ENCODE measurements around the gene EMB. TPM values are rescaled to one million over a fixed set of nuclear protein-coding genes. Genes with fewer than 3 reads are reported as not detected.
A peak's percentile ranks its signal among the peaks of the same experiment; 100 is the strongest.

EMB gene
- total and polyA plus RNA-seq, 2 of the 8 experiments (the other 6 are each of a cell fraction or from before 2014, with no cell fraction given): 29.3 to 48.4 TPM

- Histone ChIP-seq H3K79me1 (ENCODE audit: low read depth, low read length) (no peaks in the 10 kb centered on the region), H4K5ac (ENCODE audit: insufficient read length, low read depth, low read length) (no peak overlapping the region), H3K9ac (replicated peaks in 1 of 4; ENCODE audit: extremely low read depth in 1 of 4, low read depth in 3 of 4, low read length in 3 of 4) (peak overlapping the region; percentile 50 to 91 (median 76); a peak in 6 of 7 replicates), H4K91ac (replicated peaks; ENCODE audit: insufficient read length, low read length) (no peak overlapping the region), H3K9me3 (ENCODE audit: insufficient read depth in 2 of 2, low read depth in 1 of 2, low read length in 1 of 2) (no peaks in the 10 kb centered on the region), H2BK120ac (replicated peaks; ENCODE audit: low read depth, low read length) (no peak overlapping the region), H3K27me3 (replicated peaks in 1 of 4; ENCODE audit: control insufficient read depth in 3 of 4, extremely low read depth in 1 of 4, insufficient read depth in 3 of 4, low read length in 3 of 4) (no peaks in the 10 kb centered on the region), H4K20me1 (replicated peaks in 1 of 2; ENCODE audit: control insufficient read depth in 1 of 2, insufficient read depth in 2 of 2, low read length in 2 of 2) (no peaks in the 10 kb centered on the region), H3K14ac (ENCODE audit: insufficient read length) (no peak overlapping the region), H3K56ac (replicated peaks; ENCODE audit: insufficient read length, low read depth, low read length) (no peak overlapping the region), H2BK15ac (ENCODE audit: low read length) (no peak overlapping the region), H3K4me2 (ENCODE audit: insufficient read depth in 1 of 2, low read depth in 2 of 2, low read length in 2 of 2) (peak overlapping the region; percentile 63 to 67), H2BK5ac (ENCODE audit: low read depth, low read length) (peak overlapping the region; percentile 32; the same call in 1 of the 2 replicates), H2AK5ac (ENCODE audit: low read depth, low read length) (no peak overlapping the region), H3K18ac (ENCODE audit: extremely low read depth, low read length) (peak overlapping the region; percentile 90), H3K36me3 (ENCODE audit: control insufficient read depth in 2 of 4, insufficient read depth in 4 of 4, low read length in 3 of 4) (no peaks in the 10 kb centered on the region), H2BK12ac (ENCODE audit: low read depth, low read length) (no peak overlapping the region), H3K23me2 (ENCODE audit: low read depth, low read length) (no peaks in the 10 kb centered on the region; the same call in 1 of the 2 replicates), H3K79me2 (ENCODE audit: control insufficient read depth in 1 of 2, insufficient read depth in 2 of 2, low read length in 2 of 2) (peaks cover 0 to 6% of the 10 kb centered on the region in 2 experiments; a peak in 1 of 4 replicates), H3K23ac (ENCODE audit: insufficient read length) (no peak overlapping the region), H3K27ac (ENCODE audit: low read depth, low read length) (peak overlapping the region; percentile 76; the same call in 1 of the 2 replicates), H4K8ac (ENCODE audit: extremely low read depth, insufficient read depth, low read length) (no peak overlapping the region), H3K4ac (replicated peaks; ENCODE audit: insufficient read length, low read depth, low read length) (no peak overlapping the region), H2BK20ac (ENCODE audit: low read length) (no peak overlapping the region), H3K4me1 (replicated peaks in 1 of 4; ENCODE audit: control insufficient read depth in 3 of 4, insufficient read depth in 4 of 4, low read length in 3 of 4) (0 out of 7 replicates have a peak, but pooled peaks cover 0 to 1% (median 0%) of the 10 kb centered on the region in 4 experiments), H3K4me3 (ENCODE audit: extremely low read depth in 1 of 4, insufficient read depth in 2 of 4, low read depth in 3 of 4, low read length in 4 of 4) (peak overlapping the region; percentile 61 to 84 (median 70)), H2AFZ (ENCODE audit: low read length) (peak overlapping the region; percentile 99)
- ChIA-PET CTCF (ENCODE audit: partially characterized antibody) (interaction anchor here (1.7 kb wide), 1 partner anchor 18 kb away, joined by 5 read pairs; no protein-coding TSS in a partner anchor), POLR2A (ENCODE audit: partially characterized antibody) (interaction anchor here (0.6 to 1.9 kb wide), 7 partner anchors 10 to 406 kb away, joined by 3 to 9 read pairs (median 5); partner anchors contain the start of gene PARP8)
- DNase-seq (ENCODE audit: low read depth in 1 of 2, low spot score in 2 of 2) (no peak), FAIRE-seq (no peak)
- 0 out of 4 replicates have a peak, but pooled peaks of 1 of the 2 experiments have one; percentile 38 for TF ChIP-seq SIN3A (conservative IDR thresholded peaks at IDR 0.05 in 1 of 2, IDR thresholded peaks at IDR 0.05 in 1 of 2; ENCODE audit: low read depth in 1 of 2, low read length in 2 of 2)
- TF ChIP-seq GTF2F1 (IDR thresholded peaks at IDR 0.05; ENCODE audit: borderline replicate concordance, low read depth, low read length): 0 out of 2 replicates have a peak, but pooled peaks have one; percentile 4
- no peak for TF ChIP-seq SRF (IDR thresholded peaks at IDR 0.05; ENCODE audit: low read depth, low read length)
- 15% methylated on average over 9 of the region's 9 CpGs; no CpG with 5 or more reads in 1 of the 2 experiments for WGBS, 2 experiments (ENCODE audit: extremely low coverage in 1 of 2, insufficient coverage in 1 of 2, insufficient read length in 1 of 2, insufficient replicate concordance in 2 of 2, low coverage in 1 of 2, low lambda C conversion rate in 2 of 2, missing lambda C conversion rate in 1 of 2)
Observed at GRCh38 chr5:50441493-50441955, 436 bp upstream of the EMB start.

Data from H1 (cell line).